Hematopoietic multipotent progenitor cell treated with erythropoietin and hydrocortisone succinate and interleukin-3 and kit ligand, for 4 days (in vitro differentiated cells): ENCODE data around the gene TDRKH.
A peak's percentile ranks its signal among the peaks of the same experiment; 100 is the strongest.

Experiments
- DNase-seq: peaks from one replicate; pipeline ENCODE4 v3.0.0-alpha.2; 2015

The TDRKH gene

GRCh38 chr1:151790071-151790939, at the start of gene TDRKH:
Gene TDRKH, minus strand, starts transcription at chr1:151790500. Its CDS starts 7,478 bp downstream, at chr1:151783022.
- peak; percentile 99 for DNase-seq

GRCh38 chr1:151839457-151840403, 49.4 kb upstream of the TDRKH start, which contains the start of gene C2CD4D:
Gene C2CD4D, minus strand, starts transcription at chr1:151839820. Its CDS starts 831 bp downstream, at chr1:151838989.
- peak; percentile 51 for DNase-seq

GRCh38 chr1:151839082-151839412, 48.7 kb upstream of the TDRKH start:
- no peak for DNase-seq

- peak; percentile 39 for DNase-seq
These were observed 48.2 kb upstream of the TDRKH start for GRCh38 chr1:151838222-151839081.

GRCh38 chr1:151837884-151838221, 47.6 kb upstream of the TDRKH start:
- DNase-seq = no peak

GRCh38 chr1:151837197-151837596, 46.9 kb upstream of the TDRKH start:
- no peak for DNase-seq

- DNase-seq = no peak
These were observed 45.3 kb upstream of the TDRKH start for GRCh38 chr1:151835596-151835995.

GRCh38 chr1:151834239-151834638, 43.9 kb upstream of the TDRKH start:
- no peak for DNase-seq

- no peak for DNase-seq
These were observed 43.0 kb upstream of the TDRKH start for GRCh38 chr1:151833172-151833900.

GRCh38 chr1:151832318-151832980, 42.1 kb upstream of the TDRKH start:
- no peak for DNase-seq

- DNase-seq = no peak
These were observed 41.3 kb upstream of the TDRKH start, which contains the start of gene RORC for GRCh38 chr1:151831605-151832004. Gene RORC, minus strand, starts transcription at chr1:151831802. Its CDS starts 38 bp downstream, at chr1:151831764.

- DNase-seq = no peak
These were observed 40.9 kb upstream of the TDRKH start for GRCh38 chr1:151831256-151831591.

- DNase-seq = no peak
These were observed 39.8 kb upstream of the TDRKH start for GRCh38 chr1:151830055-151830454.

- DNase-seq = no peak
These were observed 39.2 kb upstream of the TDRKH start for GRCh38 chr1:151829352-151830046.

GRCh38 chr1:151828921-151829320, 38.6 kb upstream of the TDRKH start:
- DNase-seq = peak; percentile 51

- DNase-seq = no peak
These were observed 37.6 kb upstream of the TDRKH start for GRCh38 chr1:151827853-151828252.

GRCh38 chr1:151825751-151826660, 35.7 kb upstream of the TDRKH start:
- DNase-seq = no peak

GRCh38 chr1:151825204-151825603, 34.9 kb upstream of the TDRKH start:
- no peak for DNase-seq

- no peak for DNase-seq
These were observed 32.9 kb upstream of the TDRKH start for GRCh38 chr1:151823175-151823574.

- DNase-seq = no peak
These were observed 32.1 kb upstream of the TDRKH start for GRCh38 chr1:151822404-151822803.
